HL-60 (cell line): ENCODE data around the gene KRT4.

Experiments
- DNase-seq, 2 experiments: peaks; one replicate each; pipeline ENCODE4 v3.0.0-alpha.2; 2010 to 2020; ENCODE audit warnings: low read depth in 1 of 2, low spot score in 1 of 2
- H3K27ac ChIP-seq: fragments of 250-450 bp; sonication (Bioruptor Pico); replicated peaks from 2 replicates; pipeline ENCODE4 v1.5.1; 2020; ENCODE audit warnings: mild to moderate bottlenecking, moderate library complexity
- H3K27me3 ChIP-seq: fragments of 250-450 bp; sonication (Bioruptor Pico); 2 replicates; pipeline ENCODE4 v1.5.1; 2021; ENCODE audit warnings: mild to moderate bottlenecking, moderate library complexity; ENCODE audit not compliant: insufficient read depth, poor library complexity, severe bottlenecking
- H3K4me3 ChIP-seq: replicated peaks from 2 replicates; pipeline ENCODE4 v1.5.1; 2011; ENCODE audit warnings: mild to moderate bottlenecking, control low read depth, low read length; ENCODE audit not compliant: insufficient read depth
- GABPA ChIP-seq: IDR thresholded peaks from 2 replicates; pipeline ENCODE4 v1.6.1; 2012; ENCODE audit warnings: low read depth
- POLR2AphosphoS5 ChIP-seq: IDR thresholded peaks from 2 replicates; pipeline ENCODE4 v1.6.1; 2012; ENCODE audit warnings: low read depth
- SPI1 ChIP-seq: IDR thresholded peaks from 2 replicates; pipeline ENCODE4 v1.6.1; 2012; ENCODE audit warnings: low read depth, mild to moderate bottlenecking, borderline replicate concordance
- TF ChIP-seq, protein P1 (sequence below): IDR thresholded peaks from one replicate; pipeline ENCODE4 v1.5.1; 2011; ENCODE audit warnings: low read length, control low read depth, inconsistent platforms; ENCODE audit not compliant: insufficient read depth
- TF ChIP-seq, protein P2 (sequence below): IDR thresholded peaks from 2 replicates; pipeline ENCODE4 v1.6.1; 2012; ENCODE audit warnings: low read depth; ENCODE audit not compliant: insufficient replicate concordance

KRT4 gene

DNA sequence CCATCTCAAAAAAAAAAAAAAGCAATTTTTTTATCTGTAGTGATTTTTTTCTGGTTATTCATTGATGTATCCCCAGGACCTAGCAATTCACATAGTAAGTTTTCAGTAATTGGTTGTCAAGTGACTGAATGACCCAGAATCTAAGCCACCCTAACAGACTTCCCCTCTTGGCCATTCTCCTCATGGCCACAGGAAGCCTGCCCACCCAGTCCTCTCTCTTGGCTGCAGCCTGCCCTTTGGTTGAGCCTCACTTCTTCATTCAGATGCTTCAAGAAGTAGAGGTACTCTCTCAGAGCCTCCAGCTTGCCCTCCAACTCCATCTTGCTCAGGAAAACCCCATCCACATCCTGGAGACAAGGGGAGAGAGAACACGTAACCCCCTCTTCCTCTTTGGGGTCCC, 32.0 kb upstream of the KRT4 start:
- H3K4me3 ChIP-seq = no peak overlapping the region
- DNase-seq = no peak
- TF ChIP-seq, protein P1, sequence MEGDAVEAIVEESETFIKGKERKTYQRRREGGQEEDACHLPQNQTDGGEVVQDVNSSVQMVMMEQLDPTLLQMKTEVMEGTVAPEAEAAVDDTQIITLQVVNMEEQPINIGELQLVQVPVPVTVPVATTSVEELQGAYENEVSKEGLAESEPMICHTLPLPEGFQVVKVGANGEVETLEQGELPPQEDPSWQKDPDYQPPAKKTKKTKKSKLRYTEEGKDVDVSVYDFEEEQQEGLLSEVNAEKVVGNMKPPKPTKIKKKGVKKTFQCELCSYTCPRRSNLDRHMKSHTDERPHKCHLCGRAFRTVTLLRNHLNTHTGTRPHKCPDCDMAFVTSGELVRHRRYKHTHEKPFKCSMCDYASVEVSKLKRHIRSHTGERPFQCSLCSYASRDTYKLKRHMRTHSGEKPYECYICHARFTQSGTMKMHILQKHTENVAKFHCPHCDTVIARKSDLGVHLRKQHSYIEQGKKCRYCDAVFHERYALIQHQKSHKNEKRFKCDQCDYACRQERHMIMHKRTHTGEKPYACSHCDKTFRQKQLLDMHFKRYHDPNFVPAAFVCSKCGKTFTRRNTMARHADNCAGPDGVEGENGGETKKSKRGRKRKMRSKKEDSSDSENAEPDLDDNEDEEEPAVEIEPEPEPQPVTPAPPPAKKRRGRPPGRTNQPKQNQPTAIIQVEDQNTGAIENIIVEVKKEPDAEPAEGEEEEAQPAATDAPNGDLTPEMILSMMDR = no peak
- TF ChIP-seq POLR2AphosphoS5 = no peak
- TF ChIP-seq GABPA = no peak
- TF ChIP-seq, protein P2, sequence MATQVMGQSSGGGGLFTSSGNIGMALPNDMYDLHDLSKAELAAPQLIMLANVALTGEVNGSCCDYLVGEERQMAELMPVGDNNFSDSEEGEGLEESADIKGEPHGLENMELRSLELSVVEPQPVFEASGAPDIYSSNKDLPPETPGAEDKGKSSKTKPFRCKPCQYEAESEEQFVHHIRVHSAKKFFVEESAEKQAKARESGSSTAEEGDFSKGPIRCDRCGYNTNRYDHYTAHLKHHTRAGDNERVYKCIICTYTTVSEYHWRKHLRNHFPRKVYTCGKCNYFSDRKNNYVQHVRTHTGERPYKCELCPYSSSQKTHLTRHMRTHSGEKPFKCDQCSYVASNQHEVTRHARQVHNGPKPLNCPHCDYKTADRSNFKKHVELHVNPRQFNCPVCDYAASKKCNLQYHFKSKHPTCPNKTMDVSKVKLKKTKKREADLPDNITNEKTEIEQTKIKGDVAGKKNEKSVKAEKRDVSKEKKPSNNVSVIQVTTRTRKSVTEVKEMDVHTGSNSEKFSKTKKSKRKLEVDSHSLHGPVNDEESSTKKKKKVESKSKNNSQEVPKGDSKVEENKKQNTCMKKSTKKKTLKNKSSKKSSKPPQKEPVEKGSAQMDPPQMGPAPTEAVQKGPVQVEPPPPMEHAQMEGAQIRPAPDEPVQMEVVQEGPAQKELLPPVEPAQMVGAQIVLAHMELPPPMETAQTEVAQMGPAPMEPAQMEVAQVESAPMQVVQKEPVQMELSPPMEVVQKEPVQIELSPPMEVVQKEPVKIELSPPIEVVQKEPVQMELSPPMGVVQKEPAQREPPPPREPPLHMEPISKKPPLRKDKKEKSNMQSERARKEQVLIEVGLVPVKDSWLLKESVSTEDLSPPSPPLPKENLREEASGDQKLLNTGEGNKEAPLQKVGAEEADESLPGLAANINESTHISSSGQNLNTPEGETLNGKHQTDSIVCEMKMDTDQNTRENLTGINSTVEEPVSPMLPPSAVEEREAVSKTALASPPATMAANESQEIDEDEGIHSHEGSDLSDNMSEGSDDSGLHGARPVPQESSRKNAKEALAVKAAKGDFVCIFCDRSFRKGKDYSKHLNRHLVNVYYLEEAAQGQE = no peak
- TF ChIP-seq SPI1 = no peak
- H3K27me3 ChIP-seq = peaks cover 7% of the 10 kb centered on the region
- H3K27ac ChIP-seq = no peak overlapping the region

DNA sequence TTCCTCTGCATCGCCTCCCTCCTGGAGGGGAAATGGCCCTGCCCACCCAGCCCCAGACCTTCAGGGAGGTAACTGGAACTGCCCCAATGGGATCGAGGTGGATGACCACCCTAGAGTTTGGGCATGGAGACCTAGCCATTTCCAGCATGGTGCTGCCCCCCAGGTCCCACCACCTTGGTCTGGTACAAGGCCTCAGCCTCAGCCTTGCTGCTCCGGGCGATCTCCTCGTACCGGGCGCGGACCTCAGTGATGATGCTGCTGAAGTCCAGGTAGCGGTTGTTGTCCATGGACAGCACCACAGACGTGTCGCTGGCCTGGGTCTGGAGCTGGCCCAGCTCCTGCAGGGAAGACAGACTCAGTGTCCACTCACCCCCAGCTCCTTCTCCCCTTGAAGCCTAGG, 30.5 kb upstream of the KRT4 start:
- no peak overlapping the region for H3K4me3 ChIP-seq
- H3K27me3 ChIP-seq = peaks cover 2% of the 10 kb centered on the region
- DNase-seq = no peak
- H3K27ac ChIP-seq = no peak overlapping the region
- TF ChIP-seq, protein P2 = no peak
- TF ChIP-seq, protein P1 = no peak
- TF ChIP-seq SPI1 = no peak
- no peak for TF ChIP-seq POLR2AphosphoS5
- no peak for TF ChIP-seq GABPA

DNA sequence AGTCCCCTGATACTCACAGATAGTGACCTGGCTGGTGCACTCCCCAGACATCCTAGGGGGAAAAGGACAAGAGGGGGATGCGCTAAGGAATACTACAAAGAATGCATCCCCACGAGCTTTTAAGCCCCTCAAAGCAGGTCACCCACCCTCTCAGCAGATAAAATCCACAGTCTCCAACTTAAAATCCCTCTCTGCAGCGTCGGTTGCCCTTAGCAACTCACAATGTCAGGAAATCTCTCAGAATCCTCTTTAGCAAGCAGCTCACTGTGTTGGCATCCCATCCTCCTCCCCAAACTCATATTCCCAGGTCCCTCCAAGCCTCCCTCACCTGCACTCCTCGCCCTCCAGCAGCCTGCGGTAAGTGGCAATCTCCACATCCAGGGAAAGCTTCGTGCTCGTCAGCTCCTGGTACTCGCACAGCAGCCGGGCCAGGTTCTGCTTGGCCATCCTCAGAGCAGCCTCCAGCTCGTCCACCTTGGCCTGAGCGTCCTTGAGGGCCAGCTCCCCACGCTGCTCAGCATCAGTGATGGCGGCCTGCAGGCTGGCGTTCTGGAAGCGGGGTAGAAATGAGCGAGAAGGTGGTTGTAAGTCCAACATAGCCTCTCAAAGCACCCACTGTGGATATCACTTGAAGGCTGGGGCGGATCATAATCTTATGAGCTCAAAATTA, 25.7 kb upstream of the KRT4 start:
- no peak for DNase-seq
- Histone ChIP-seq H3K27ac (no peak overlapping the region), H3K27me3 (peaks cover 2% of the 10 kb centered on the region), H3K4me3 (no peak overlapping the region)
- TF ChIP-seq GABPA (no peak), SPI1 (no peak), POLR2AphosphoS5 (no peak)
- TF ChIP-seq, protein P1 = no peak
- TF ChIP-seq, protein P2 = no peak
